22Rv1 (cell line): ENCODE results near the gene CCDC57.

Experiments
- ZFX ChIP-seq: fragments of 450-650 bp; IDR thresholded peaks from 2 replicates; pipeline ENCODE4 v1.6.1; 2017; ENCODE audit warnings: antibody characterized with exemption, borderline replicate concordance
- TF ChIP-seq, protein P1 (sequence below): fragments of 450-650 bp; IDR thresholded peaks from 2 replicates; pipeline ENCODE4 v1.5.1; 2017; ENCODE audit warnings: mild to moderate bottlenecking

DNA sequence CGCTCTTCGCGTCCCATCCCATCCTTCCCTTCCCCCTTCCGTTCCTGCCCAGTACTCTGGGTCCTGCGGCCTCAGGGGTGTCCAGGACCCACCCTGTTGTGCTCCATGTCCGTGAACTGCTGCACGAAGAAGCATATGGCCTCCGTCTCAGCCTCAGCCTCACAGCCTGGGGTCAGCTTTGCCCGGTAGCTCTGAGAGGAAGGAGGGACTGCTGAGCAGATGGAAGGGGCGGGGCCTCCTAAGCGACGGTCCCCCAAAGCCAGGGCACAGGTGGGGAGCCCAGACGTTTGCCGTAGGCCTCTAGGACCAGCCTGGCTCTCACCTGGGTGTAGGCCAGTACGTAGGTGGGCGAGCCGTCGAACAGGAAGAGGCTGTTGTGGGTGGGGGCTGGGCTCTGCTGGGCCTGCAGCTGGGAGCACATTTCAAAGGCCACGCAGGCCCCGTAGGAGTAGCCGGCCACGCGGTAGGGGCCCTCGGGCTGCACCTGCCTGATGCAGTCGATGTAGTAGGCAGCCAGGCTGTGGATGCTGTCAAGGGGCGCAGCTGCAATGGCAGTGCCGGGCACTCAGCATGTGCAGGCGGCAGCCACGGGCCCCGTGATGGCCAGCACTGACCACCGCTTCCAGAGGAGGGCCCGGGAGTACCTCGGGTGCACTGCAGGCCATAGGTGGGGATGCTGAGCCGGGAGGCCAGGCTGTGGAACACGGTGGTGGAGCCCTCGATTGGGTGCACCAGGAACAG is 132.4 kb downstream of the CCDC57 start:
- TF ChIP-seq, protein P1, sequence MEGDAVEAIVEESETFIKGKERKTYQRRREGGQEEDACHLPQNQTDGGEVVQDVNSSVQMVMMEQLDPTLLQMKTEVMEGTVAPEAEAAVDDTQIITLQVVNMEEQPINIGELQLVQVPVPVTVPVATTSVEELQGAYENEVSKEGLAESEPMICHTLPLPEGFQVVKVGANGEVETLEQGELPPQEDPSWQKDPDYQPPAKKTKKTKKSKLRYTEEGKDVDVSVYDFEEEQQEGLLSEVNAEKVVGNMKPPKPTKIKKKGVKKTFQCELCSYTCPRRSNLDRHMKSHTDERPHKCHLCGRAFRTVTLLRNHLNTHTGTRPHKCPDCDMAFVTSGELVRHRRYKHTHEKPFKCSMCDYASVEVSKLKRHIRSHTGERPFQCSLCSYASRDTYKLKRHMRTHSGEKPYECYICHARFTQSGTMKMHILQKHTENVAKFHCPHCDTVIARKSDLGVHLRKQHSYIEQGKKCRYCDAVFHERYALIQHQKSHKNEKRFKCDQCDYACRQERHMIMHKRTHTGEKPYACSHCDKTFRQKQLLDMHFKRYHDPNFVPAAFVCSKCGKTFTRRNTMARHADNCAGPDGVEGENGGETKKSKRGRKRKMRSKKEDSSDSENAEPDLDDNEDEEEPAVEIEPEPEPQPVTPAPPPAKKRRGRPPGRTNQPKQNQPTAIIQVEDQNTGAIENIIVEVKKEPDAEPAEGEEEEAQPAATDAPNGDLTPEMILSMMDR, result no peak
- no peak for TF ChIP-seq ZFX
